ENCODE results near the gene OTUD7B.

GRCh38 chr1:149942207-149942606, 68.3 kb downstream of the OTUD7B start:
- peak; percentile 47; the same call in 1 of the 2 replicates for TF ChIP-seq CTCF (conservative IDR thresholded peaks at IDR 0.05; ENCODE audit: low read depth, low read length)
- TF ChIP-seq EZH2 (IDR thresholded peaks at IDR 0.05; ENCODE audit: borderline replicate concordance, low read depth, low read length, poor library complexity, severe bottlenecking): no peak
